GM23248 (cell line): ENCODE results near the gene PCBP3. TPM values are rescaled to one million over a fixed set of nuclear protein-coding genes. Genes with fewer than 3 reads are reported as not detected.

Source experiments
- DNase-seq: peaks from one replicate; pipeline ENCODE4 v3.0.0-alpha.2; 2015
- H2AFZ ChIP-seq: fragments of 200-600 bp; sonication (generic); 2 replicates; pipeline ENCODE4 v1.6.1; 2016; ENCODE audit warnings: antibody characterized with exemption
- H3F3A ChIP-seq: fragments of 200-600 bp; sonication (generic); 2 replicates; pipeline ENCODE4 v1.6.1; 2016; ENCODE audit warnings: mild to moderate bottlenecking, antibody characterized with exemption, mixed run types; ENCODE audit not compliant: insufficient read depth
- H3K27ac ChIP-seq: fragments of 200-600 bp; sonication (generic); 2 replicates; pipeline ENCODE4 v1.5.1; 2016; ENCODE audit warnings: mild to moderate bottlenecking
- H3K27me3 ChIP-seq: fragments of 200-600 bp; sonication (generic); replicated peaks from 2 replicates; pipeline ENCODE4 v1.6.1; 2016; ENCODE audit warnings: mild to moderate bottlenecking; ENCODE audit not compliant: insufficient read depth
- H3K36me3 ChIP-seq: fragments of 200-600 bp; sonication (generic); 2 replicates; pipeline ENCODE4 v1.6.1; 2016; ENCODE audit warnings: low read depth, mild to moderate bottlenecking
- H3K4me1 ChIP-seq: fragments of 200-600 bp; sonication (generic); 2 replicates; pipeline ENCODE4 v1.6.1; 2016; ENCODE audit warnings: mild to moderate bottlenecking; ENCODE audit not compliant: insufficient read depth
- H3K4me2 ChIP-seq: fragments of 200-600 bp; sonication (generic); one replicate; pipeline ENCODE4 v1.6.1; 2016; ENCODE audit warnings: mild to moderate bottlenecking; ENCODE audit not compliant: unreplicated experiment
- H3K4me3 ChIP-seq: fragments of 200-600 bp; sonication (generic); 2 replicates; pipeline ENCODE4 v1.5.1; 2016; ENCODE audit warnings: mild to moderate bottlenecking
- H3K79me2 ChIP-seq: fragments of 200-600 bp; sonication (generic); 2 replicates; pipeline ENCODE4 v1.6.1; 2016; ENCODE audit warnings: mild to moderate bottlenecking; ENCODE audit not compliant: insufficient read depth
- H3K9ac ChIP-seq: fragments of 200-600 bp; sonication (generic); 2 replicates; pipeline ENCODE4 v1.6.1; 2016; ENCODE audit warnings: mild to moderate bottlenecking
- H3K9me2 ChIP-seq: fragments of 200-600 bp; sonication (generic); 2 replicates; pipeline ENCODE4 v1.6.1; 2016; ENCODE audit warnings: mixed run types, mild to moderate bottlenecking, moderate library complexity; ENCODE audit not compliant: insufficient read depth
- H3K9me3 ChIP-seq: fragments of 200-600 bp; sonication (generic); one replicate; pipeline ENCODE4 v1.6.1; 2017; ENCODE audit warnings: low read depth
- H4K20me1 ChIP-seq: fragments of 200-600 bp; sonication (generic); 2 replicates; pipeline ENCODE4 v1.6.0; 2016; ENCODE audit not compliant: insufficient read depth
- EZH2 ChIP-seq: fragments of 200-600 bp; sonication (generic); IDR thresholded peaks from 2 replicates; pipeline ENCODE4 v1.6.1; 2018; ENCODE audit warnings: antibody characterized with exemption, mild to moderate bottlenecking; ENCODE audit not compliant: insufficient read depth, poor library complexity, severe bottlenecking
- EZH2phosphoT487 ChIP-seq: fragments of 200-600 bp; sonication (generic); IDR thresholded peaks from 2 replicates; pipeline ENCODE4 v1.6.1; 2018; ENCODE audit warnings: antibody characterized with exemption, moderate library complexity, mild to moderate bottlenecking, low read depth; ENCODE audit not compliant: insufficient read depth
- WGBS, 2 experiments: methylation state at CpG; one replicate each; pipeline ENCODE4 v1.1.6; 2015 to 2017; ENCODE audit warnings: low lambda C conversion rate in 2 of 2, low coverage in 1 of 2; ENCODE audit errors: missing lambda C conversion rate in 2 of 2; 5-methylcytosine and 5-hydroxymethylcytosine counted together
- in situ Hi-C: fragments of 300-500 bp; cut with MboI; formaldehyde crosslinking; loops from 2 replicates; pipeline ENCODE4 v1.15.0; 2020
- polyA plus RNA-seq: library from polyadenylated mRNA; unstranded; fragments of >200 nt; fragmentation: Nextera tagmentation; extraction: Ambion mirVana; gene quantifications from 2 replicates; pipeline ENCODE4 v1.2.1, GENCODE V29; 2016
- total RNA-seq: library from RNA; depleted of rRNA; stranded (reverse); fragments of >200 nt; shearing (Covaris generic); gene quantifications from 2 replicates; pipeline ENCODE4 v1.2.3, GENCODE V29; 2014

Gene PCBP3
- total and polyA plus RNA-seq, 2 experiments from 2014 or later, result 0.32 to 1.3 TPM

GRCh38 chr21:45769294-45769693 lies 125.8 kb downstream of the PCBP3 start:
- TF ChIP-seq EZH2phosphoT487 (no peak), EZH2 (no peak)
- H3K9me2 ChIP-seq, result no peaks in the 10 kb centered on the region
- no peaks in the 10 kb centered on the region for H3K9me3 ChIP-seq
- no peaks in the 10 kb centered on the region for H3K4me1 ChIP-seq
- no peak overlapping the region for H3K27ac ChIP-seq
- no peak overlapping the region for H3K4me3 ChIP-seq
- H3K36me3 ChIP-seq, result no peaks in the 10 kb centered on the region
- in situ Hi-C loops, result no loop called here
- no peak overlapping the region for H2AFZ ChIP-seq
- WGBS, 2 experiments, result 89 to 91% methylated on average over 14 of the region's 14 CpGs
- H3K4me2 ChIP-seq, result no peak overlapping the region
- H3F3A ChIP-seq, result no peaks in the 10 kb centered on the region
- DNase-seq, result no peak
- H4K20me1 ChIP-seq, result no peaks in the 10 kb centered on the region
- H3K27me3 ChIP-seq, result no peaks in the 10 kb centered on the region
- H3K9ac ChIP-seq, result no peak overlapping the region
- no peaks in the 10 kb centered on the region for H3K79me2 ChIP-seq

DNA sequence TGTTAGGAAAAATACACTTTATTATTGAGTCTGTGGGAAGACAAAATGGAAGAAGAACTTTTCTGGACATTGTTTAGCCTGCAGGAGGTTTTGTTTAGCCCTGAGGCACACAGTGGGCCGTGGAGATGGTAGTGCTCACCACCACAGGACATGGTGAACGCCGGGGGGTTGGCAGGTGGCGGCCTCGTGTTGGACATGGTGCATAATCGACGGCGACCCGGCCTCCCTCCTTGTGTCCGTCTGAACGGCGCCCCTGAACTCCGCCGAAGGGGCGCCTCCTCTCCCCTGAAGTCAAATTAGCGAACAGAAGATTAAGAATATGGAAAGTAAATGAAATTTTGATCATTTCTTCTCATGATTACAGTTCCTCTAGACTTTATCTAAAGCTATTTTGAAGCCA lies 126.4 kb downstream of the PCBP3 start:
- Histone ChIP-seq H3K27me3 (no peaks in the 10 kb centered on the region), H2AFZ (no peak overlapping the region), H3K79me2 (no peaks in the 10 kb centered on the region), H3K36me3 (no peaks in the 10 kb centered on the region), H3K9me3 (no peaks in the 10 kb centered on the region), H4K20me1 (no peaks in the 10 kb centered on the region), H3K27ac (no peak overlapping the region), H3K4me2 (no peak overlapping the region), H3K9ac (no peak overlapping the region), H3K9me2 (no peaks in the 10 kb centered on the region), H3F3A (no peaks in the 10 kb centered on the region), H3K4me1 (no peaks in the 10 kb centered on the region), H3K4me3 (no peak overlapping the region)
- WGBS, 2 experiments, result 88 to 89% methylated on average over 15 to 16 of the region's 16 CpGs
- no peak for TF ChIP-seq EZH2
- no peak for TF ChIP-seq EZH2phosphoT487
- in situ Hi-C loops, result no loop called here
- no peak for DNase-seq

- no peak overlapping the region for H3K4me3 ChIP-seq
- no peaks in the 10 kb centered on the region for H3K79me2 ChIP-seq
- no peaks in the 10 kb centered on the region for H3K36me3 ChIP-seq
- no peak overlapping the region for H2AFZ ChIP-seq
- H3K27ac ChIP-seq, result no peak overlapping the region
- H3F3A ChIP-seq, result no peaks in the 10 kb centered on the region
- in situ Hi-C loops, result no loop called here
- no peaks in the 10 kb centered on the region for H3K4me1 ChIP-seq
- no peaks in the 10 kb centered on the region for H3K9me3 ChIP-seq
- no peak overlapping the region for H3K9ac ChIP-seq
- DNase-seq, result no peak
- H3K9me2 ChIP-seq, result no peaks in the 10 kb centered on the region
- no peaks in the 10 kb centered on the region for H4K20me1 ChIP-seq
- TF ChIP-seq EZH2phosphoT487, result no peak
- TF ChIP-seq EZH2, result no peak
- no peak overlapping the region for H3K4me2 ChIP-seq
- no peaks in the 10 kb centered on the region for H3K27me3 ChIP-seq
Observed at GRCh38 chr21:45772180-45772579, 128.7 kb downstream of the PCBP3 start.

- no peaks in the 10 kb centered on the region for H3F3A ChIP-seq
- no peaks in the 10 kb centered on the region for H3K9me3 ChIP-seq
- in situ Hi-C loops, result no loop called here
- H2AFZ ChIP-seq, result no peak overlapping the region
- H3K36me3 ChIP-seq, result no peaks in the 10 kb centered on the region
- TF ChIP-seq EZH2 (no peak), EZH2phosphoT487 (no peak)
- H4K20me1 ChIP-seq, result no peaks in the 10 kb centered on the region
- no peak overlapping the region for H3K4me3 ChIP-seq
- no peaks in the 10 kb centered on the region for H3K27me3 ChIP-seq
- H3K4me1 ChIP-seq, result no peaks in the 10 kb centered on the region
- no peak for DNase-seq
- no peak overlapping the region for H3K4me2 ChIP-seq
- H3K79me2 ChIP-seq, result no peaks in the 10 kb centered on the region
- H3K9ac ChIP-seq, result no peak overlapping the region
- H3K27ac ChIP-seq, result no peak overlapping the region
- H3K9me2 ChIP-seq, result no peaks in the 10 kb centered on the region
- WGBS, 2 experiments, result 61 to 73% methylated on average over 5 of the region's 5 CpGs
Observed at GRCh38 chr21:45774291-45774690, 130.8 kb downstream of the PCBP3 start.

GRCh38 chr21:45776971-45777370 lies 133.4 kb downstream of the PCBP3 start:
- Histone ChIP-seq H3K27ac (no peak overlapping the region), H3K27me3 (no peaks in the 10 kb centered on the region), H3K4me2 (no peak overlapping the region), H3K9me3 (no peaks in the 10 kb centered on the region), H3K9ac (no peak overlapping the region), H3K79me2 (no peaks in the 10 kb centered on the region), H2AFZ (no peak overlapping the region), H3K36me3 (no peaks in the 10 kb centered on the region), H3K4me3 (no peak overlapping the region), H4K20me1 (no peaks in the 10 kb centered on the region), H3F3A (no peaks in the 10 kb centered on the region), H3K9me2 (no peaks in the 10 kb centered on the region), H3K4me1 (no peaks in the 10 kb centered on the region)
- in situ Hi-C loops, result no loop called here
- no peak for DNase-seq
- no peak for TF ChIP-seq EZH2phosphoT487
- TF ChIP-seq EZH2, result no peak
- WGBS, 2 experiments, result 67 to 73% methylated on average over 1 of the region's 1 CpG
